GM21619 (cell line): ENCODE data around the gene MYRFL.
A peak's percentile ranks its signal among the peaks of the same experiment; 100 is the strongest.
"Not testable (repeated sequence)": the region's sequence is repeated elsewhere in the genome, so short reads cannot be mapped to it uniquely, and the experiment has no call there.

Experiments used
- ATAC-seq: cut with Tn5 transposase; IDR thresholded peaks from one replicate; pipeline ENCODE4 v1.9.1; 2021; ENCODE audit not compliant: unreplicated experiment

Gene MYRFL

DNA sequence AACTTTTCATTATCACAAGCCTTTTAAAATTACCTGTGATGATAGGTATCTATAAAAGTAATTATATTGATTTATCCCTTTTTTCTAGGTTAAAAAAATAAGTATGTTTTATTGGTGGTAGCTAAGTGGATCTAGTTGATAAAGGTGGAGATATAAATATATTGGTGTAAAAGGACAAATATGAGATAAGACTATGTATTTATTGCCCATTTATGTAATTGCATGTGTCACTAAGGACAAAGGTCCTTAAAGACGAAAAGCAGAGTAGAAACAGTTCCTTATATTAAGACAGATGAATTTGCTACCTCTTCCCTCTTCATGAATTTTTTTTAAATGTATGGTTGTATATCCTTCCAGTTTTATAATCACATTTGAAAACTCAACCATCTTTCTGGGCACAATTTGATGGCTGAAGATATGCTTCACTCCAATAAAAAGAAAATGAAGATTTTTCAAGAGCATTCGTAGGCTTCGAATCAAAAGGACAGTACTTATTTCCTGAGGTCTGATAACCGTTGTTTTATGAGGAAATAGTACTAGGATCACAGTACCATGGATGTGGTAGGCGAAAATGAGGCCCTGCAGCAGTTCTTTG, at the start of gene MYRFL:
MYRFL (plus strand) TSS at position 262 of the 595 bp plus-strand sequence; CDS start at position 553, 291 bp downstream.
- ATAC-seq = no peak

DNA sequence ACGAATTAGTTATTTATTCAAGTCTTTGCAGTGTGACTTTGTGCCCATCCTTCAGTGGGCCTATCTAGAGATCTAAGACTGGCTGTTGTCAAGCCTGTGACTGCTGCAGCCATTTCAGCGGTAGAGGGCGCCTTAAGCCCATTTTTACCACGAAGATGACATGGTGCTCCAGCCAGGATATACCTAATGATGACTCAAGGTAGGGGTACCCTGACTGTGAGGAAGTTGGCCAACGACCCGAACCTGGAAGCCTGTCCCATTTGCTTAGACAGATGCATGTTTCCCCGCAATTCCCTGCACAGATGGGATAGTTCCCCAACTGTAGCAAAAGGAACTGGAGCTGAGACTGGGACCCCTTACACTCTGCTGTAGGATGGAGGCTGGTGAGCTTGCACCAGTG, 45.1 kb upstream of the MYRFL start:
- no peak for ATAC-seq

DNA sequence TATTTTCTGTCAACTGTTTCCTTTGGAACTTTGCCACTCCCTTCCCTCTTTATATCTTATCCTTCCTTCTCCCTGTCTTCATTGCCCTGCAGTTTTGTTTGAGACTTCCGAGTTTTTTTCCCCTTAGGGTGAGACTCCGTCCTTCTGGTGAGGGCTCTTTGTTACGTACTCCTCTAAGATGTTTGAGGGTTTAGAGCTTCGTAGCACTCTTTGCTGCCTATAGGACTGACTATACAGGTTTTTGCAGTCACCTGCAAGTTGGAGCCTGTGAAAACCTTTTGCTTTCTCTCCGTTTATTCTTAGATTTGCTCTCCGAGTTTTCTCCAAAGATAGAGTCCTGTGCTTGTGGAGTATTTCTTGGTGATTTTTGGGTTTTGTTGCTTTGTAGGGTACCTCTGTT, 41.7 kb upstream of the MYRFL start:
- ATAC-seq = no peak

DNA sequence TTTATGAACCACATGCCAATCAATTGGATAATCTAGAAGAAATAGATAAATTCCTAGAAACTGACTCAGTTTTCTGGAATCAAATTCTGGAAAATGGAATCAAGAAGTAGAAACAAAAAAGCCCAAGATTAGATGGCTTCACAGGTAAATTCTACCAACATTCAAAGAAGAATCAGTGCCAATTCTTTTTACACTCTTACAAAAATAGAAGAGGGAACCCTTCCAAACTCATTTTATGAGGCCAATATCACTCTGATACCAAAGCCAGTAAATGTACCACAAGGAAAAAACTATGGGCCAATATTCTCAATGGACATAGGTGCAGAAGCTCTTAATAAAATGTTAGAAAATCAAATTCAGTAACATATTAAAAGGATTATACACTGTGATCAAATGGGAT, 35.7 kb upstream of the MYRFL start:
- ATAC-seq = no peak

DNA sequence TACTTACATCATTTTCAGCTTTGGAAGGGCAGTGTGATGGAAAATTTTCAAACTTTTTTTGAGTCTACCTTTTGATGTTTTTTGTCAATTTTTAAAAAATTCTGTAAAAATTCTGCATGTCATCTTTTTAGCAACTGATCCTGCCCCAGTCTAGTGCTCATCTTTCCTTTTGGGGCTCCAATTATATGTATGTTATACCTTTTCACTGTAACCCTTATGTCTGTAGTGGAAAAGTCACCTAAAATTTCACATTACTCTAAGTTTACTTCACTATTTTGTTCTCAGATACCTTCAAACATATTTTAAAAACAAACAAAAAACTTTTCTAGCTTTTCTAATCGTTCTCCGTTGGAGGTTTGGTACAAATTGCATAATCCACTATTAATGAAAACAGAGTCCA, 32.5 kb upstream of the MYRFL start:
- no peak for ATAC-seq

DNA sequence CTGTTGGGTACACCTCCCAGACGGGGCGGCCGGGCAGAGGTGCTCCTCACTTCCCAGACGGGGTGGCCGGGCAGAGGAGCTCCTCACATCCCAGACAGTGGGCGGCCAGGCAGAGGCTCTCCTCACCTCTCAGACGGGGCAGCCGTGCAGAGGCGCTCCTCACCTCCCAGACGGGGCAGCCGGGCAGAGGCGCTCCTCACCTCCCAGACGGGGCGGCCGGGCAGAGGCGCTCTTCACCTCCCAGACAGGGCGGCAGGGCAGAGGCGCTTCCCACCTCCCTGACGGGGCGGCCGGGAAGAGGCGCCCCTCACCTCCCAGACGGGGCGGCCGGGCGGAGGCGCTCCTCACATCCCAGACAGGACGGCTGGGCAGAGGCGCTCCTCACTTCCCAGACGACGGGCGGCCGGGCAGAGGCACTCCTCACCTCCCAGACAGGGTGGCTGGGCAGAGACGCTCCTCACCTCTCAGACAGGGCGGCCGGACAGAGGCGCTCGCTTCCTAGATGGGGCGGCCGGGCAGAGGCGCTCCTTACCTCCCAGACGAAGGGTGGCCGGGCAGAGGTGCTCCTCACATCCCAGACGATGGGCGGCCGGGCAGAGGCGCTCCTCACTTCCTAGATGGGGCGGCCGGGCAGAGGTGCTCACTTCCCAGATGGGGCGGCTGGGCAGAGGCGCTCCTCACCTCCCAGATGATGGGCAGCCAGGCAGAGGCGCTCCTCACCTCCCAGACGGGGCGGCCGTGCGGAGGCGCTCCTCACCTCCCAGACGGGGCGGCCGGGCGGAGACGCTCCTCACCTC, 17.7 kb upstream of the MYRFL start:
- not testable (repeated sequence) for ATAC-seq

DNA sequence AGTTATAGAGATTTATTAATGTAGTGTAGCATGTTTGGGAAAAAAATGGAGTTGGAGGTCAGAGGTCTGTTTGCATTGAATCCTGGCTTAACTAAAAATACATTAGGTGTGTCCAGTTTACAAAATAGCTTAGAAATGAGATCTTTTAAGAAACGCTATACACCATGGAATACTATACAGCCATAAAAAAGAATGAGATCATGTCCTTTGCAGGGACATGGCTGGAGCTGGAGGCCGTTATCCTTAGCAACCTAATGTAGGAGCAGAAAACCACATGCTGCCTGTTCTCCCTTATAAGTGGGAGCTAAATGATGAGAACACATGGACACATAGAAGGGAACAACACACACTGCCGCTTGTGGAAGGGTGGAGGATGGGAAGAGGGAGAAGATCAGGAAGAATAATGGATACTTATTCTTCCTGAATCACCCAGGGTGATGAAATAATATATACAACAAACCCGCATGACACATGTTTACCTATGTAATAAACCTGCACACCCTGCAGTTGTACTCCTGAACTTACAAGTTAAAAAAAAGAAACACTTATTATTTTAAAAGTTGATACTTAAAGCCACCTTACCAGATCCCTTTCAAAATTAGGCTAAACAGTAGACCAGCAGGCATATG, 14.0 kb upstream of the MYRFL start:
- no peak for ATAC-seq

DNA sequence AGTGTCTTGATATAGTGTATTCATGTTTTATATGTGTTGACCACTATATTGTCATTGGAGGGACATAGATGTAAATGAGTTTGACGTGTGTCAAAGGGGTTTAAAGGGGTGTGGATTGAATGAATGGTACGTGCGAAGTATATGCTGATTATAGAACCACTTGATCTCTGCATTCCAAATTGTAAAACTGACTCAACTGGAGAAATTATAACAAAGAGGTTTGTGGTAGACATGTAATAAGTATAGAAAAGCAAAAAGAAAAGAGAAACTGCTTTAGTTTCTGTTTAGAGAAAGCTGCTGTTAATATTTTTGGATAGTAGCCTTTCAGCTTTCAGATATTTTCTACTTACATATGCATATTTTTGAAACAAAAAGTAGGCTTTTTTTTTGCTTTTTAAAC, 8.9 kb upstream of the MYRFL start:
- ATAC-seq = peak; percentile 51

DNA sequence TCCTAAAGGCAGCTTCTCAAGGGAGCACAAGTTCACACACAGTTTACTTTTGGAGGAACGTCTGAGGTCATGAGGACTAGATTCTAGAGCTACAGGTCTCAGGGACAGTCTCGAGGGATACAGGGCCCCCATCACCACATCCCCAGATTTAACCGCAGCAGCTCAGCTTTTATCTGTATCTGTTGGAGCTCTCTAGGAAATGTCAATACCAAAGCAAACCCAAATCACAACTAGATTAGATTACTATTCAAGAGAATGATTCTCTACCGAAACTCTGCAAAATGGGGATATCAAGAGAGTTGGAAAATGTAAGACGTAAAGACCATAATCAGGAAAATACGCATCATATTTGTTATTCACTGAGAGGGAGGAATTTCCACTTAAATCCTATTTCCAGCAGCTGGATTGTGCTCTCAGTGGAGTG, 4.0 kb upstream of the MYRFL start:
- no peak for ATAC-seq

DNA sequence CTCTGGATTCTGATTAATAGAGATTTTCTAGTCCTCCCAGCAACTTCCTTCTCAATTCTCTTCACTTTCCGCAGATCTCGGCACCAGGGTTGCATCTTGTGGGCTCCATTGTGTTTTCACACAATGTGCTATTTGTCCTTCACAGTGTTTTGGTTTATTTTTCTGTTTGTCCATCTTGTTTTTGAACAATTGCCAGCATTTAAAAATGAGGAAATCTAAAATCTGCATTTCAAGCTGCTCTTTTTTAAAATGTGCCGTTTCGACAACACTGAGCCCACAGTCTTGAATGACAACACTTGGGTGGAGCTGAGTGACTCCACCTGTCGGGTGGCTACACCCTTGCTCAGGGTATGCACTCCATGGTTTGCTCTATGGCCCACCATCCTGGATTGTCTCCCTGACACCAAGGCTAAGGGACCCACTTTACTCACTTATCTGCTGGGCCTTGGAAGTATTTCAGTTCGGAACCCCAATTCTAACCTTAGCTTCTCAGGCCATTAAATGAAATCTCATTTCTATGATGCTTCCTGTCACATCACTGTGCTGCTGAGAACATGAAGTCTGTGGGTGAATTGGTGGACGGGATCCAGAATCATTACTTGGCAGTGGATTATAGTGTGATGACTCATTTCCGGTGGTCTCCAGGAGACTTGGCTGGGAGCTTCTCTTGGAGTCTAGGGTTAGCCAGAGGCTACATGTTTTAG, 3.4 kb upstream of the MYRFL start:
- ATAC-seq = no peak

DNA sequence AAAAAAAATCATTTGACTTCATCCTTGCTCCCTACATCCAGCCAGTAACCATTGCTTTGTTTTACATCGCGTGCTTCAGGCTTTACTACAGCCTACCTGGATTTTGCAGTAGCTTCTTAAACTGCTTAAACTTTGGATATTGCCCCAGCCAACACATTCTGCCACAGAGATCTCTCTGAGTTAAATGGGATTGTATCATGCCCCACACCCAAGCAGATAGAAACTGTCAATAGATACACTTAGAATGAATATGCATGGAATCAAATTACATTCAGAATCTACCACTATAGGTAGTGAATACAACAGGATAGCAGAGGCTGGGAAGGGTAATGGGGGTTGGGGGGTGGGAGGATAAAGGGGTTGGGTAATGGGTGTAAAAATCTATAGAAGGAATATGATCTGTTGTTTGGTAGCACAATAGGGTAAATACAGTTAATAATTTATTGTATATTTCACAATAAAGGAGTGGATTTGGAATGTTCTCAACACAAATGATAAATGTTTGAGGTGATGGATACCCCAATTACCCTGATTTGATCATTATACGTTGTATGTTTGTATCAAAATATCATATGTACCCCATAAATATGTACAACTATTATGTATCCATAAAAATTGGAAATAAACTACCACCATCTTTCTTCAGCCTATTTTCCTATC, 2.7 kb upstream of the MYRFL start:
- ATAC-seq = no peak

DNA sequence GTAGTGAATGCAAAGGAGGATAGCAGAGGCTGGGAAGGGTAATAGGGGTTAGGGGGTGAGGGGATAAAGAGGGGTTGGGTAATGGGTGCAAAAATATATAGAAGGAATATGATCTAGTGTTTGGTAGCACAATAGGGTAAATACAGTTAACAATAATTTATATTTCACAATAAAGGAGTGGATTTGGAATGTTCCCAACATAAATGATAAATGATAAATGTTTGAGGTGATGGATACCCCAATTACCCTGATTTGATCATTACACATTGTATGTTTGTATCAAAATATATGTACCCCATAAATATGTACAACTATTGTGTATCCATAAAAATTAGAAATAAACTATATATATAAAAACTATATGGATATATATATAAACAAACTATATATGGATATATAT, 999 bp upstream of the MYRFL start:
- ATAC-seq = no peak

DNA sequence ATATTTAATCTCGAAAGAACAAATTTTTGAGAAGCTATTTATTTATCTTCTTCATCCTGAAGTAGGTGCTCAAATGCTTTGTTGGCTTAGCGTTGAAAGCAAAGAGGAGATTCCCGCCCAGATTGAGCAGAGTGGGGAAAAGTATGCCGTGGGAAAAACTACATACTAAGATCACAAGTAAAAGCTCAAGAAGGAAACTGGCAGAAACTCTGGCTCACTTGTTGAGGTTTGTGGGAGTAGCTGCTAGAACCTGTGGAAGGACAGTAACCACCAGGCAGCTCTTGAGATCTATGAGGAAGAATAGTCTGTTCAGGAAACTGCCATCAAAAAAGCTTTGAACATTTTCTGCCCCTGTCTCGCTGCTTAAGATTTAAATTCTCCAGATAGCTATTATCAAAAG, 3.9 kb downstream of the MYRFL start:
- no peak for ATAC-seq

DNA sequence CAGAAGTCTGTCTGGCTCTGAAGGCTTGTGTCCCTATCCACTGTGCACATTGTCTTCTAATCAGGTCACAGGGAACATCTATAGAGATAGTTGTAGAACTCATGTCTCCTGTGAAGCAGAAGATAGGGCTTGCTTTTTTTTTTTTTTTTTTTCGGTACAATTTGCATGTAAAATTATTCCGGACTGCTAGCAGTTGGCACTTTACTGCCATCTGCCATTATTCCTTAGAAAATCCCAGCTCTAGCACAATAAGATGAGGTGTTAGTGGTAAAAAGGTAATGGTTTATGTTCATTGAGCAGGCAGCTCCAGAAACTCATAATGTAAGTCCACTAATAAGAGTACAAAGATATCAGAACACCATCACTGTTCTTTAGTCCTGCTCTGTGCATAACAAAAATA, 8.7 kb downstream of the MYRFL start:
- ATAC-seq = no peak

DNA sequence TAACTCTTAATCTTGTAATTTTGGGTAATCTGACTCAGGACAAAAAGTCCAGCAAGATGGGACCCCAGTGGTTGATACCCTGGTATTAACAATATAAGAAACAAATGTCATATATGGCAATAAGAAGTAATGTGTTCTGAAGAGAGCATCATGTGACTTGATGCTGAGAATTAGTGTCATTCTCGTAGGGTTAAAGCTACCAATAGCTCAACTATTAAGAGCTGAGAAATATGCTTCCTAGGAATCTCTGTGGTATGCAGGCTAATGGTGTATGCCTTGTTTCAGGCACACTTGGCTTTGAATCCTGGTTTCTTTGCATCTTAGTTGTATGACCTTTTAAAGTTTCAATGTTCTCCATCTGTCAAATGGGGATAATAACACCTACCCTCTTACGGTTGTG, 9.1 kb downstream of the MYRFL start:
- ATAC-seq = no peak

DNA sequence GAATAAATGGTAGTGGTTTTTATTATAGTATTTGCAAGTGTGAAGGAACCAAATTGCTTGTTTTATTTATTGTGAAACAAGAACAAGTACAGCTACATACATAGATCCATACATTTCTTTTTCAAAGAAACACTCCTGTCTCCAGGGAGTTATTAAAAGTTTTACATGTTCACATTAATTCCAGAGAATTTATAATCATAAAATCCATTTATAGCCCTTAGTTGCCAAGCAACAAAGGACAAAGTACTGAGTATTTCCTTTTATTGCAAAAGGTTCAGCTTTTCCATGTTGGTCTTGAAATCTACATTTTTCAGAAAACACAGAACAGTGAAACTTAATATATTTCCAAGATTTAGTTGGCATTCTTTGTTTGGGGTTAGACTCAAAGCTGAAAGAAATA, 9.5 kb downstream of the MYRFL start:
- ATAC-seq = no peak

DNA sequence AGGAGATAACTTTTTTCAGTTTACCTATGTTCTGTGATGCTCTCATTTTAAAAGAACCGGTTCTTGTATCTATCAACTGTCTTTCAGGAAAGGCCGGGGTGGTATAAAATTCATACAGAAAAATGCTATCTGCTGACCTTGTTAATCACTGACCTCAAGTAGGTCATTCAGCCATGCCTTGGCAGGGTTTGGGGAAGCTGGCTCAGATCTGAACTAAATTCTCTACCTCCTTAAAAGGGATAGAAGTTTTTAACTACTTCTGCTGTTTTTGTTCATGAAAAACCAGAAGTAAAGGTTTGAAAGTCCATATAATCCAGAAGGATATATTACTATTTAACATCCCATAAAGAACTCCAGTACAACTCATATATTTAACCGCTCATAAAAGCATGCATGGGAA, 10.1 kb downstream of the MYRFL start:
- no peak for ATAC-seq

DNA sequence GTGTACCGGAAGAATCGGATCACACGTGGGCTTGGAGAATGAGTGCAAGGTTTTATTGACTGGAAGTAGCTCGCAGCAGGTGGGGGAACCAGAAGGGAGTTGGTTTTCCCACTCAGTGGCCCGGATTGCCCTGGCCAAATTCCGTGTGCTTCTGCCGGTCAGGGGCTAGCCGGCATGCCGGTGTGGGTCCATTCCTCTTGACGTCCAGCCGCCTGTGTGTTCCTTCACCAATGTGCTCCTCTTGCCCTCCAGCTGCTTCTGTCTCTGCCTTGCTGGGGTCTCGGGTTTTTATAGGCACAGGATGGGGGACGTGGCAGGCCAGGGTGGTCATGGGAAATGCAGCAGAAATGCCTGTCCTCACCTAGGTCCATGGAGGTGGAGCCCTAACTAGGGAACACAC, 11.0 kb downstream of the MYRFL start:
- no peak for ATAC-seq

DNA sequence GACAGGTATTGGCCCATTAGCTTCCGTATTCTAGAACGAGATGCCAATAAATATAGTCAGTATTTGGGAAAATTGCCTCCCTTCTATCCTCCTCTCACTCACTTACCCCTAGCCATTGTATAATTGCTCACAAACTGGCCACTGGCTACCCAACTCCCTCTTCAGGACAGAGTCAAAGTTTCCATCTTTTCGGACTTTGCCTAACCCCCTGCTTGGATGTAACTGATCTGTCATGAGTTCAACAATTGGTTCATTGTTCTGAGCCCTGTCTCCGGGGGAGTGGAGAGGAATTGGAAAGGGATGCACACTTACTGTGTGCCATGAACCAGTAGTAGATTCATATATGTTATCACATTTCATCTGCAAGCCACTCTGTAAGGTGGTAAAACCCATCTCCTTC, 12.2 kb downstream of the MYRFL start:
- ATAC-seq = no peak

DNA sequence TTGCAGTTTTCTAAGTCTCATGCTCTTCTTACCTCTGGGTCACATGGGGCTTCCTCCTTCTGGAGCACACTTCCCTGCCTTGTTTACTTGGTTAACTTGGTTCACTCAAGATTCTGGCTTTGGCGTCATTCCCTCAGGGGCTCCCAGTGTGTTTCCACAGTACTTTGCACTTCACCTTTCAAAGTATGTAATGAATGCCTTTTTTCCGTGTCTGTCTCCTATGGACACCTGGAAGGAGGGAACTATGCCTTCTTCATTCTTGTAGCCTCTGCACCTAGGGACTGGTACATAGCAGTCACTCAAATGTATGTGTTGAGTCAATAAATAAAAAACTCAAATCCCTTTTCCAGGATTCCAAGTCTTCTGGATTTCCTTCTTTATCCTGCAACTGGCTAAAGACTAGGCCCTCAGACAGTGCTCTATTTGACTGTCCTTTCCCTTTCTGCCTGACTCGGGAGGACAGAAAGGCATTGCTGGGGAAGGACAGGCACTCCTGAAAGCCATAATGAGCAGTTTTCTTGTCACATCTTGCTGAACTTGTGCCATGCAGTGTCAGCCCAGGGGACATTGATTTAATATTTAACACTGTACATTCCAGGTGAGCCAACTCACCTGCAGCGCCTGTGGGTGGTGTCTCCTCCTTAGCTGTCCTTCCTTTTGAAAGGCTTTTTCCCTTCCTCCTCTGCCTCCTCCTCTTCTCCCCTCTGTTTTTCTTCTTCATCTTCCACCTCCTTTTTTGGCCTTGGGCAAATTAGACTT, 12.8 kb downstream of the MYRFL start:
- ATAC-seq = no peak

DNA sequence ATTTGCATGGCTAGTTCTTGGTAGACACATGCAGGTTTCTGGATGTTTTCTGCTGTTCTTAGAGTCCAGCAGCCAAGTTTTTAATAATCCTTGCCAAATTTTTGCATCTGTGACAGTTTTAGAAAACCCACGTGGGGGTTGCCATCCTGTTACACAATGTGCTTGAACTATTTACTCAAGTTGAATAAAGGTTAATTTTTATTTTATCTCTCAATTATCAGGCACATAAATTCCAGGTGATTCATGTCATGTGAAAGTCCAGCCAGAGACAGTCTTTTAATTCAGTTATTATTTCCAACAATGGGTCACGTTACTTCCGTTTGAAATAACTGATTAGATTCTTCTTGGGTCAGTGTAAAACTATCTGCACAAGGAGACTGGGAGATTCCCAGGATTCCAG, 15.7 kb downstream of the MYRFL start:
- ATAC-seq = no peak
